Panc1 (cell line): Measurements from ENCODE around the gene MTA2. TPM values are rescaled to one million over a fixed set of nuclear protein-coding genes. Genes with fewer than 3 reads are reported as not detected.

ENCODE experiments used
- ATAC-seq: fragments of 200-7000 bp; cut with Tn5 transposase; 2 replicates; pipeline ENCODE4 v1.9.1; 2020; ENCODE audit warnings: mild to moderate bottlenecking, moderate library complexity
- BruUV-seq: library from RNA; stranded (reverse); fragments of 400-500 nt; replicated peaks from 2 replicates; lab custom pipeline; 2021; lab: Mats Ljungman, UMichigan
- CTCF ChIA-PET: fragments of 300-600 bp; sonication (Branson Sonifier 250); formaldehyde crosslinking; loops from one replicate; lab custom pipeline; 2022; ENCODE audit warnings: antibody characterized with exemption; lab: Charles Lee
- POLR2A ChIA-PET: fragments of 300-600 bp; sonication (Branson Sonifier 250); formaldehyde crosslinking; loops from one replicate; lab custom pipeline; 2022; ENCODE audit warnings: antibody characterized with exemption; lab: Charles Lee
- DNase-seq: peaks from one replicate; pipeline ENCODE4 v3.0.0-alpha.2; 2010; ENCODE audit warnings: low read depth, low spot score
- H3K27ac ChIP-seq: 2 replicates; pipeline ENCODE4 v1.5.1; 2011; ENCODE audit warnings: mild to moderate bottlenecking, low read length, inconsistent platforms
- H3K27me3 ChIP-seq: fragments of 200-500 bp; sonication (Bioruptor generic); 2 replicates; pipeline ENCODE4 v1.6.0; 2014; ENCODE audit warnings: low read length, inconsistent platforms; ENCODE audit not compliant: control insufficient read depth, insufficient read depth
- H3K36me3 ChIP-seq: fragments of 200-500 bp; sonication (Bioruptor generic); 2 replicates; pipeline ENCODE4 v1.5.1; 2014; ENCODE audit warnings: inconsistent platforms, mild to moderate bottlenecking, low read length, moderate library complexity; ENCODE audit not compliant: control insufficient read depth, insufficient read depth
- H3K4me1 ChIP-seq: 2 replicates; pipeline ENCODE4 v1.5.1; 2011; ENCODE audit warnings: inconsistent platforms, mild to moderate bottlenecking, low read length, moderate library complexity; ENCODE audit not compliant: control insufficient read depth, insufficient read depth
- H3K4me3 ChIP-seq, 2 experiments: 2 replicates each; pipeline ENCODE4 v1.5.1; 2011 to 2012; ENCODE audit warnings: low read depth in 2 of 2, low read length in 2 of 2, mild to moderate bottlenecking in 2 of 2, inconsistent platforms in 1 of 2, moderate library complexity in 1 of 2
- H3K9me3 ChIP-seq: fragments of 200-500 bp; sonication (Bioruptor generic); 2 replicates; pipeline ENCODE4 v1.5.1; 2014; ENCODE audit warnings: low read depth, mild to moderate bottlenecking, inconsistent platforms, low read length, moderate library complexity; ENCODE audit not compliant: control insufficient read depth, insufficient read depth
- POLR2AphosphoS5 ChIP-seq: IDR thresholded peaks from 2 replicates; pipeline ENCODE4 v1.6.1; 2012; ENCODE audit warnings: mild to moderate bottlenecking, low read depth, low read length, moderate library complexity
- SIN3A ChIP-seq: IDR thresholded peaks from 2 replicates; pipeline ENCODE4 v1.6.1; 2012; ENCODE audit warnings: low read depth, mild to moderate bottlenecking, low read length, moderate library complexity, borderline replicate concordance; ENCODE audit not compliant: insufficient read depth
- TCF7L2 ChIP-seq: IDR thresholded peaks from 2 replicates; pipeline ENCODE4 v1.6.1; 2011; ENCODE audit warnings: mild to moderate bottlenecking, low read depth, low read length, inconsistent platforms
- in situ Hi-C: cut with HindIII; loops from 2 replicates; pipeline ENCODE4 v1.10.0; 2016; ENCODE audit warnings: low sequenced_read_pairs, low pct_unique_long_range_greater_than_20kb
- intact Hi-C: fragments of 100-400 bp; cut with micrococcal nuclease; formaldehyde crosslinking; loops from one replicate; pipeline ENCODE4 v1.10.0; 2022; ENCODE audit not compliant: unreplicated experiment
- total RNA-seq: library from RNA; stranded (reverse); gene quantifications from one replicate; pipeline ENCODE4 v1.2.1, GENCODE V29; 2021; ENCODE audit not compliant: unreplicated experiment
- TF ChIP-seq, protein P1 (sequence below): fragments of 450-650 bp; IDR thresholded peaks from 2 replicates; pipeline ENCODE4 v1.5.1; 2017; ENCODE audit warnings: mild to moderate bottlenecking
- TF ChIP-seq, protein P2 (sequence below), 2 experiments: IDR thresholded peaks; 2 replicates each; pipeline ENCODE4 v1.6.1; 2011 to 2012; ENCODE audit warnings: low read depth in 2 of 2, control low read depth in 1 of 2, low read length in 1 of 2, mild to moderate bottlenecking in 1 of 2, moderate library complexity in 1 of 2; ENCODE audit not compliant: insufficient read depth in 1 of 2

The MTA2 gene
- total RNA-seq, 1 experiment from 2014 or later, result 163 TPM

DNA sequence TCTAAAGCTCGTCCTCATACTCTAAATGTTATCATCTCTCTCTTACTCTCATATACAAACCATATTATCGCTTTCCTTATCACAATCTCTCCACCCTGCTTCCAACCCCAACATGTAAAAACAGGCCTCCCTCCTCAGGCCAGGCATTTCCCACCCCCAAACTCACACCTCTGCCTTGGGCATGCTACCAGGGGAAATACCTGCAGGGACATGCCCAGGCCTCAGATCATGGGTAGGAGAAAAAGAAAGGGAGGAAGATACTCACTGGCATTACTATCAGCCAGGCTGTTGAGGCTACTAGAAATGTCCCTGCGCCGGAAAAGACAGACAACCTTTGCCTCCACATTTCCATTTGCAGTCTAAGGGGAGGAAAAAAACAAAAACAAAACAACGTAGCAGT is 1.8 kb downstream of the MTA2 start:
- in situ Hi-C loops (no loop called here), intact Hi-C loops (no loop called here)
- H3K27ac ChIP-seq, result peak overlapping the region; percentile 98
- BruUV-seq, result TSS peak; percentile 67
- ChIA-PET POLR2A (interaction anchor here (0.5 to 0.7 kb wide), 4 partner anchors 9 to 189 kb away, joined by 3 to 8 read pairs (median 4); partner anchors contain the start of gene B3GAT3), CTCF (no interaction called here)
- H3K4me1 ChIP-seq, result peaks cover 21% of the 10 kb centered on the region
- TF ChIP-seq, protein P1, sequence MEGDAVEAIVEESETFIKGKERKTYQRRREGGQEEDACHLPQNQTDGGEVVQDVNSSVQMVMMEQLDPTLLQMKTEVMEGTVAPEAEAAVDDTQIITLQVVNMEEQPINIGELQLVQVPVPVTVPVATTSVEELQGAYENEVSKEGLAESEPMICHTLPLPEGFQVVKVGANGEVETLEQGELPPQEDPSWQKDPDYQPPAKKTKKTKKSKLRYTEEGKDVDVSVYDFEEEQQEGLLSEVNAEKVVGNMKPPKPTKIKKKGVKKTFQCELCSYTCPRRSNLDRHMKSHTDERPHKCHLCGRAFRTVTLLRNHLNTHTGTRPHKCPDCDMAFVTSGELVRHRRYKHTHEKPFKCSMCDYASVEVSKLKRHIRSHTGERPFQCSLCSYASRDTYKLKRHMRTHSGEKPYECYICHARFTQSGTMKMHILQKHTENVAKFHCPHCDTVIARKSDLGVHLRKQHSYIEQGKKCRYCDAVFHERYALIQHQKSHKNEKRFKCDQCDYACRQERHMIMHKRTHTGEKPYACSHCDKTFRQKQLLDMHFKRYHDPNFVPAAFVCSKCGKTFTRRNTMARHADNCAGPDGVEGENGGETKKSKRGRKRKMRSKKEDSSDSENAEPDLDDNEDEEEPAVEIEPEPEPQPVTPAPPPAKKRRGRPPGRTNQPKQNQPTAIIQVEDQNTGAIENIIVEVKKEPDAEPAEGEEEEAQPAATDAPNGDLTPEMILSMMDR, result no peak
- TF ChIP-seq SIN3A, result no peak
- ATAC-seq (no peak), DNase-seq (no peak)
- peak overlapping the region; percentile 70 to 76 for H3K4me3 ChIP-seq
- H3K36me3 ChIP-seq, result peaks cover 27% of the 10 kb centered on the region
- H3K9me3 ChIP-seq, result no peaks in the 10 kb centered on the region
- H3K27me3 ChIP-seq, result no peaks in the 10 kb centered on the region

DNA sequence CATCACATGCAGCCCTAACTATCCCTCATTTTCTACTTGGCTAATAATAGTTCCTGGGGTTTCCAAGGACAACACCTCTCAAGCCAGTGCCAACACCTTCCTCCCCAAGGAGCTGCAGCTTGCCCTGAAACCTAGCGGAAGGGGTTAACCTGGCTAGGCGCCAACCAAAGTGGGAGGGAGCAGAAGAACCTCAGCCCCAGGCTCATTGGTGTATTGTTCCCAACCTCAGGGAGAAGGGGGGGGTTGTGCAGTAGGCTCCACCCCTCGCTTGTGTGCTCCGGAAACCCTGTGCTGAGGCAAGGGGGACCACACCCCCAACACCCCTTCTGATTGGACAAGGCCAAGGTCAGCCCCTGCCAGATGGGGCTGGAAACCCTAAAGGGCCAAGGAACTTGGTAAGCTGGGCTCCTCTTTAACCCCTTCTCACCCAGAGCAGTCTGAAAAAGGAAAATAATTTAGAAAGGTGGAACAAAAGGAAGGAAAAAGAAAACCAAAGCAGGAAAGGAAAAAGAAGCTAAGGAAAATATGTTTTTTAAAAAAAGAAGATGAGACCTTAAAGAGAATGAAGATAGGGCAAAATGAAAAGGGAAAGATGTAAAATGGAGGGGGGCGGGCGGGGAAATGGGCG is 2.5 kb downstream of the MTA2 start:
- intact Hi-C loops (no loop called here), in situ Hi-C loops (no loop called here)
- ATAC-seq, result peak; percentile 54
- ChIA-PET CTCF (no interaction called here), POLR2A (interaction anchor here (0.7 kb wide), 2 partner anchors 46 to 103 kb away, joined by 3 to 7 read pairs; no protein-coding TSS in a partner anchor)
- H3K36me3 ChIP-seq, result peaks cover 33% of the 10 kb centered on the region
- no peak for DNase-seq
- TF ChIP-seq, protein P2, sequence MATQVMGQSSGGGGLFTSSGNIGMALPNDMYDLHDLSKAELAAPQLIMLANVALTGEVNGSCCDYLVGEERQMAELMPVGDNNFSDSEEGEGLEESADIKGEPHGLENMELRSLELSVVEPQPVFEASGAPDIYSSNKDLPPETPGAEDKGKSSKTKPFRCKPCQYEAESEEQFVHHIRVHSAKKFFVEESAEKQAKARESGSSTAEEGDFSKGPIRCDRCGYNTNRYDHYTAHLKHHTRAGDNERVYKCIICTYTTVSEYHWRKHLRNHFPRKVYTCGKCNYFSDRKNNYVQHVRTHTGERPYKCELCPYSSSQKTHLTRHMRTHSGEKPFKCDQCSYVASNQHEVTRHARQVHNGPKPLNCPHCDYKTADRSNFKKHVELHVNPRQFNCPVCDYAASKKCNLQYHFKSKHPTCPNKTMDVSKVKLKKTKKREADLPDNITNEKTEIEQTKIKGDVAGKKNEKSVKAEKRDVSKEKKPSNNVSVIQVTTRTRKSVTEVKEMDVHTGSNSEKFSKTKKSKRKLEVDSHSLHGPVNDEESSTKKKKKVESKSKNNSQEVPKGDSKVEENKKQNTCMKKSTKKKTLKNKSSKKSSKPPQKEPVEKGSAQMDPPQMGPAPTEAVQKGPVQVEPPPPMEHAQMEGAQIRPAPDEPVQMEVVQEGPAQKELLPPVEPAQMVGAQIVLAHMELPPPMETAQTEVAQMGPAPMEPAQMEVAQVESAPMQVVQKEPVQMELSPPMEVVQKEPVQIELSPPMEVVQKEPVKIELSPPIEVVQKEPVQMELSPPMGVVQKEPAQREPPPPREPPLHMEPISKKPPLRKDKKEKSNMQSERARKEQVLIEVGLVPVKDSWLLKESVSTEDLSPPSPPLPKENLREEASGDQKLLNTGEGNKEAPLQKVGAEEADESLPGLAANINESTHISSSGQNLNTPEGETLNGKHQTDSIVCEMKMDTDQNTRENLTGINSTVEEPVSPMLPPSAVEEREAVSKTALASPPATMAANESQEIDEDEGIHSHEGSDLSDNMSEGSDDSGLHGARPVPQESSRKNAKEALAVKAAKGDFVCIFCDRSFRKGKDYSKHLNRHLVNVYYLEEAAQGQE (IDR thresholded peaks at IDR 0.05; ENCODE audit: insufficient read depth in 1 of 2, low read depth in 2 of 2, low read length in 1 of 2), result no peak
- TF ChIP-seq SIN3A (no peak), POLR2AphosphoS5 (no peak), TCF7L2 (no peak)
- TF ChIP-seq, protein P1, result no peak
- peak overlapping the region; percentile 39 to 70 for H3K4me3 ChIP-seq
- peaks cover 19% of the 10 kb centered on the region for H3K4me1 ChIP-seq
- H3K9me3 ChIP-seq, result no peaks in the 10 kb centered on the region
- H3K27me3 ChIP-seq, result no peaks in the 10 kb centered on the region
- BruUV-seq, result no TSS peak
- H3K27ac ChIP-seq, result peak overlapping the region; percentile 62
